HCT116 (cell line): ENCODE data around the gene LHFPL6. TPM values are rescaled to one million over a fixed set of nuclear protein-coding genes. Genes with fewer than 3 reads are reported as not detected.

Experiments used
- ATAC-seq: fragments of 200-7000 bp; cut with Tn5 transposase; 2 replicates; pipeline ENCODE4 v1.9.1; 2020; ENCODE audit warnings: mild to moderate bottlenecking, moderate library complexity
- BruUV-seq: library from RNA; stranded (reverse); fragments of 400-500 nt; replicated peaks from 2 replicates; lab custom pipeline; 2021; lab: Mats Ljungman, UMichigan
- CTCF ChIA-PET: fragments of 300-600 bp; sonication (Branson Sonifier 250); formaldehyde crosslinking; loops from one replicate; lab custom pipeline; 2021; ENCODE audit warnings: antibody characterized with exemption; lab: Charles Lee
- POLR2A ChIA-PET: fragments of 300-600, 350-600 bp; sonication (Branson Sonifier 250); formaldehyde crosslinking; loops from one replicate; lab custom pipeline; 2021; ENCODE audit warnings: antibody characterized with exemption; lab: Charles Lee
- RAD21 ChIA-PET, 2 experiments: fragments of 300-600 bp; sonication (Branson Sonifier 250); formaldehyde crosslinking; loops; one replicate each; lab custom pipeline; 2023; ENCODE audit warnings: low total read pairs in 2 of 2; ENCODE audit not compliant: uncharacterized antibody in 2 of 2, unreplicated experiment in 2 of 2, low non-redundant PET in 1 of 2; lab: Charles Lee
- DNase-seq: peaks from one replicate; pipeline ENCODE4 v3.0.0-alpha.2; 2010; ENCODE audit warnings: low read depth, low spot score
- H2AFZ ChIP-seq: fragments of 200-600 bp; shearing (Covaris generic), sonication (generic); 2 replicates; pipeline ENCODE4 v1.6.1; 2017; ENCODE audit warnings: low read depth, mixed run types, mixed read lengths, antibody characterized with exemption, low read length; ENCODE audit not compliant: poor library complexity, severe bottlenecking
- H3K27ac ChIP-seq: 2 replicates; pipeline ENCODE4 v1.5.1; 2012; ENCODE audit warnings: low read depth, low read length
- H3K27me3 ChIP-seq: fragments of 200-600 bp; sonication (generic); 2 replicates; pipeline ENCODE4 v1.6.1; 2016; ENCODE audit warnings: mixed run types, low read length, mixed read lengths; ENCODE audit not compliant: insufficient read depth
- H3K36me3 ChIP-seq, 2 experiments: fragments of 200-500 bp in 1 of 2; fragments of 200-600 bp in 1 of 2; sonication (Bioruptor generic) in 1 of 2; sonication (generic) in 1 of 2; 2 replicates each; pipeline versions ENCODE4 v1.5.1 to v1.6.1; 2014 to 2016; ENCODE audit warnings: low read length in 2 of 2, inconsistent platforms in 1 of 2, mixed read lengths in 1 of 2, mixed run types in 1 of 2; ENCODE audit not compliant: insufficient read depth in 2 of 2, control insufficient read depth in 1 of 2
- H3K4me1 ChIP-seq, 2 experiments: fragments of 200-600 bp in 1 of 2; sonication (generic) in 1 of 2; 2 replicates each; pipeline versions ENCODE4 v1.5.1 to v1.6.1; 2012 to 2017; ENCODE audit warnings: low read length in 2 of 2, inconsistent platforms in 1 of 2, mild to moderate bottlenecking in 1 of 2, mixed read lengths in 1 of 2, mixed run types in 1 of 2, moderate library complexity in 1 of 2; ENCODE audit not compliant: insufficient read depth in 2 of 2, control insufficient read depth in 1 of 2
- H3K4me2 ChIP-seq: fragments of 200-600 bp; sonication (generic); 2 replicates; pipeline ENCODE4 v1.6.1; 2017; ENCODE audit warnings: mixed run types, low read length, mixed read lengths
- H3K4me3 ChIP-seq, 2 experiments: fragments of 200-600 bp in 1 of 2; sonication (generic) in 1 of 2; replicated peaks in 1 of 2; 2 replicates each; pipeline ENCODE4 v1.5.1; 2011 to 2016; ENCODE audit warnings: low read length in 2 of 2, control low read depth in 1 of 2, low read depth in 1 of 2, mild to moderate bottlenecking in 1 of 2, mixed read lengths in 1 of 2, mixed run types in 1 of 2
- H3K79me2 ChIP-seq: fragments of 200-600 bp; sonication (generic); 2 replicates; pipeline ENCODE4 v1.6.1; 2017; ENCODE audit warnings: mild to moderate bottlenecking, mixed run types, low read length, moderate library complexity, mixed read lengths; ENCODE audit not compliant: insufficient read depth
- H3K9ac ChIP-seq: fragments of 200-600 bp; sonication (generic); 2 replicates; pipeline ENCODE4 v1.6.1; 2016; ENCODE audit warnings: low read length, mixed read lengths
- H3K9me2 ChIP-seq: fragments of 200-600 bp; sonication (generic), shearing (Covaris generic); 2 replicates; pipeline ENCODE4 v1.6.1; 2017; ENCODE audit warnings: mixed run types, mild to moderate bottlenecking, moderate library complexity; ENCODE audit not compliant: insufficient read depth
- H3K9me3 ChIP-seq, 2 experiments: fragments of 200-500 bp in 1 of 2; fragments of 200-600 bp in 1 of 2; sonication (Bioruptor generic) in 1 of 2; sonication (generic) in 1 of 2; 2 replicates each; pipeline ENCODE4 v1.6.1; 2014 to 2017; ENCODE audit warnings: low read length in 2 of 2, mixed read lengths in 2 of 2, inconsistent platforms in 1 of 2, low read depth in 1 of 2, mild to moderate bottlenecking in 1 of 2, mixed run types in 1 of 2, moderate library complexity in 1 of 2; ENCODE audit not compliant: control insufficient read depth in 1 of 2, insufficient read depth in 1 of 2
- H4K20me1 ChIP-seq: fragments of 200-600 bp; sonication (generic), shearing (Covaris generic); 2 replicates; pipeline ENCODE4 v1.6.1; 2017; ENCODE audit warnings: mixed run types, mild to moderate bottlenecking, moderate library complexity; ENCODE audit not compliant: insufficient read depth
- ATF3 ChIP-seq: IDR thresholded peaks from 2 replicates; pipeline ENCODE4 v1.6.1; 2012
- CEBPB ChIP-seq: IDR thresholded peaks from 2 replicates; pipeline ENCODE4 v1.6.1; 2012; ENCODE audit warnings: low read depth
- CTCF ChIP-seq, 3 experiments: fragments of 200-600 bp in 1 of 3; sonication (generic) in 1 of 3; IDR thresholded peaks in 2 of 3; conservative IDR thresholded peaks in 1 of 3; 2 replicates each; pipeline ENCODE4 v1.5.1; 2012 to 2017; ENCODE audit warnings: low read depth in 2 of 3, low read length in 2 of 3, antibody characterized with exemption in 1 of 3, borderline replicate concordance in 1 of 3, control low read depth in 1 of 3, mild to moderate bottlenecking in 1 of 3, mixed read lengths in 1 of 3, mixed run types in 1 of 3, moderate library complexity in 1 of 3; ENCODE audit not compliant: insufficient read depth in 1 of 3
- EGR1 ChIP-seq: IDR thresholded peaks from 2 replicates; pipeline ENCODE4 v1.6.1; 2012; ENCODE audit warnings: low read depth
- ELF1 ChIP-seq: IDR thresholded peaks from 2 replicates; pipeline ENCODE4 v1.6.1; 2012; ENCODE audit warnings: low read depth, borderline replicate concordance
- EZH2 ChIP-seq: fragments of 200-600 bp; sonication (generic); IDR thresholded peaks from 2 replicates; pipeline ENCODE4 v1.6.1; 2017; ENCODE audit warnings: antibody characterized with exemption, mixed run types
- FOSL1 ChIP-seq: IDR thresholded peaks from 2 replicates; pipeline ENCODE4 v1.6.1; 2012; ENCODE audit warnings: low read depth
- POLR2A ChIP-seq: IDR thresholded peaks from 2 replicates; pipeline ENCODE4 v1.7.0; 2011; ENCODE audit warnings: borderline replicate concordance; ENCODE audit not compliant: insufficient read depth, insufficient read length; ENCODE audit errors: extremely low read depth
- POLR2AphosphoS5 ChIP-seq: IDR thresholded peaks from 2 replicates; pipeline ENCODE4 v1.6.1; 2011; ENCODE audit warnings: mild to moderate bottlenecking, low read depth, low read length, moderate library complexity
- RAD21 ChIP-seq: IDR thresholded peaks from 2 replicates; pipeline ENCODE4 v1.6.1; 2012; ENCODE audit warnings: low read depth, mild to moderate bottlenecking
- SIN3A ChIP-seq: IDR thresholded peaks from 2 replicates; pipeline ENCODE4 v1.6.1; 2012; ENCODE audit warnings: low read depth
- intact Hi-C: fragments of 100-400 bp; cut with micrococcal nuclease; formaldehyde crosslinking; loops from 2 replicates; pipeline ENCODE4 v1.10.0; 2022
- total RNA-seq: library from RNA; stranded (reverse); gene quantifications from one replicate; pipeline ENCODE4 v1.2.1, GENCODE V29; 2021; ENCODE audit not compliant: unreplicated experiment

Gene LHFPL6
- total RNA-seq, 1 experiment from 2014 or later = 0.22 TPM

GRCh38 chr13:39457274-39457673 lies 145.7 kb downstream of the LHFPL6 start:
- no peak for DNase-seq
- H3K4me1 ChIP-seq = no peaks in the 10 kb centered on the region
- H3K9me2 ChIP-seq = no peaks in the 10 kb centered on the region
- BruUV-seq = no TSS peak
- no peak for ATAC-seq
- H3K27ac ChIP-seq = no peak overlapping the region
- no peak overlapping the region for H2AFZ ChIP-seq
- H3K36me3 ChIP-seq = no peaks in the 10 kb centered on the region
- no peak overlapping the region for H3K9ac ChIP-seq
- H3K9me3 ChIP-seq = no peaks in the 10 kb centered on the region
- H4K20me1 ChIP-seq = no peaks in the 10 kb centered on the region
- CTCF ChIA-PET = no interaction called here
- RAD21 ChIA-PET = no interaction called here
- no peaks in the 10 kb centered on the region for H3K79me2 ChIP-seq
- peaks cover 44% of the 10 kb centered on the region for H3K27me3 ChIP-seq
- TF ChIP-seq ATF3 (no peak), ELF1 (no peak), FOSL1 (no peak), POLR2AphosphoS5 (no peak), EZH2 (no peak), CTCF (IDR thresholded peaks at IDR 0.05 in 2 of 3, conservative IDR thresholded peaks at IDR 0.05 in 1 of 3; ENCODE audit: borderline replicate concordance in 1 of 3, insufficient read depth in 1 of 3, low read depth in 2 of 3, low read length in 2 of 3) (no peak), RAD21 (no peak), CEBPB (no peak), SIN3A (no peak), POLR2A (no peak), EGR1 (no peak)
- TF ChIP-seq, all 23 proteins: peak for 0
- intact Hi-C loops = no loop called here
- POLR2A ChIA-PET = no interaction called here
- no peak overlapping the region for H3K4me3 ChIP-seq
- H3K4me2 ChIP-seq = no peak overlapping the region
